HS-5 (cell line): ENCODE results near the gene TMED7.
A peak's percentile ranks its signal among the peaks of the same experiment; 100 is the strongest.

ENCODE experiments used
- DNase-seq: peaks from one replicate; pipeline ENCODE4 v3.0.0-alpha.2; 2012; ENCODE audit warnings: low read depth

The TMED7 gene

DNA sequence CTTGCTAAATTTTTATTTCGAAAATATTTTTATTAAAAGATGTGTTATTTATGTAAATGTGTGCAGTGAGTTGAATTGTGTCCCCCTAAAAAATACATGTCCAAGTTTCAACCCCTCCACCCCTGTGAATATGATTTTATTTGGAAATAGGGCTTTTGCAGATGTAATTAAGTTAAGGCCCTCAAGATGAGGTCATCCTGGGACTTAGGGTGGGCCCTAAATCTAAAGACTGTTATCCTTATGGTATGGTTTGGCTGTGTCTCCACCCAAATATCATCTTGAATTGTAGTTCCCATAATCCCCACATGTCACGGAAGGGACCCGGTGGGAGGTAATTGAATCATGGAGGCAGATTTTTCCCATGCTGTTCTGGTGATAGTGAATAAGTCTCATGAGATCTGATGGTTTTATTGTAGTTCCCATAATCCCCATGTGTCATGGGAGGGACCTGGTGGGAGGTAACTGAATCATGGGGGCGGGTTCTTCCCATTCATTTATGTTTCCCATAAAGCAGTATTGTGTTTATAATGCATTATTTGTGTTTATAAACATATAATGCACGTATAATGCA lies 1.5 kb upstream of the TMED7 start:
- no peak for DNase-seq

DNA sequence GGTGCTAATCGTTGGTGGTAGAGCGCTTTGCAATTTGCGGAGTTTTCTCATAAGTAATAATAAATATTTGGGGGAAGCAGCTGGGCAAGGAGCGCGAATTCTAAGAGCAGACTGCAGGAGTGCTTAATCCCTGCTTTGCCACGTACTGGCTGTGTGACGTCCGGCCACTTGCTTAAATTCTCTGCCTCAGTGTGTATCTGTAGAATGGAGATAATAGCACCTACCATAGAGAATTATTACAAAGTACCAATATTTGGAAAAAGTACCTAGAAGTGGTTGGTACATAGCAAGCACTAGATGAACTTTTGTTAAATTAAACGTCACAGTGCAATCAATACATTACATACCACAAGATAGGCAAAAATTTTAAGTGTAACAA lies 598 bp upstream of the TMED7 start:
- DNase-seq, result peak; percentile 64

DNA sequence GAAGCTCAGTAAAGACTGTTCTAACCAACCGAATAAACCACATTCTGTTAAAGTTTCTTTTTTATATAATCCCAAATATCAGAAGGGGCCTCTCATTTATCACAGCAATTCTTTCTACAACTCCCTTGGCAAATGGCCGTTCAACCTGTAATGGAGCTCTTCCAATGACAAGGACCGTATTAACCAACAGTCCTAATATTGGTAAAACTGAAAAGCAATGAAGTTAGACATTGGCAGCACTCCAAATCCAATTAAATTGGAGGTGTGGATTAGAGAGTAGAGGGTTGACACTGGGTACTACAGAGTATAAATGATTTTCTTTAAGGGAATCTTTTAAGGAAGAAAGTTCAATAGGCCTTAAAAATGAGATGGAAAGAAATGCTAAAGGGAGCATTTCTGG lies 842 bp downstream of the TMED7 start:
- no peak for DNase-seq

DNA sequence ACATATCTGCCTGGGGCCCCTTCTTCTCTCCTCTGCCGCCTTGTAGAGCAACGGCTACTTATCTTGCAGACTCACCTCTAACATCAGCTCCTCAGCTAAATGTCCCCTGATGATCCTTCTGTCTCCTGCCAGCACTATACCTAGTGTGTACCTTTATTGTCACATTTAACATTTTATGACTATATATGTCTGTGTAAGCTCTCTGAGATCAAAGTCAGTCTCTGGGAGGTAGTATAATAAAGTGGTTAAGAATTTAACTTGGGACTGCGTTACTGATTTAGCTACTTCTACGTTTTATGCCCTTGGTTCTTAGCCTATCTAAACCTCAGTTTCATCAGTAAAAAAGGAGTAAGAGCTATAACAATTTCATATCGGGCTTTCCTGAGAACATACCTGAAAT lies 2.2 kb downstream of the TMED7 start:
- DNase-seq, result no peak

DNA sequence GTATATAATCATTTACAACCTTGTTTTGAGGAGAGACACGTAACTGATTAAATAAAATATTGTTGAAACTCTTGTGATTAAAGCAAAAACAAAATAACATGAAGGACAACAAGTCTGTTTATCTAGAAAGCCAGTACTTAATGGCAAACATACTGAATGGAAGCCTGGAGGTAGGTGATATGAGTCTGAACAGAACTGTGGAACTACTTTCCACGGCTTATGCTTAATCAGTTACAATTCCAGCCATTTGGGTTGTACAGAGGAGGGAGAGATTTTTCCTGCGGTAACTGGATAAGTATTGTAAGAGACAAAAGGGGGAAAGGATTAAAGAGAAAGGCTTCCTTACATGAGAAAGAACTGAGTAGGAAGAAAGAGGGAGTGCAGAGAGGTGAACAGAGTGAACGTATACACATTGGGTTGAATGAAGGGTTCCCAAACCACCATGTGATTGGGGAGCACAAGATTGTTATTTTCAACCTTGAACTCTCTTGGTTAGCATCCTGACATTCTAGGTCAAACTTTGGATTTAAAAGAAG lies 4.4 kb downstream of the TMED7 start:
- DNase-seq, result no peak

DNA sequence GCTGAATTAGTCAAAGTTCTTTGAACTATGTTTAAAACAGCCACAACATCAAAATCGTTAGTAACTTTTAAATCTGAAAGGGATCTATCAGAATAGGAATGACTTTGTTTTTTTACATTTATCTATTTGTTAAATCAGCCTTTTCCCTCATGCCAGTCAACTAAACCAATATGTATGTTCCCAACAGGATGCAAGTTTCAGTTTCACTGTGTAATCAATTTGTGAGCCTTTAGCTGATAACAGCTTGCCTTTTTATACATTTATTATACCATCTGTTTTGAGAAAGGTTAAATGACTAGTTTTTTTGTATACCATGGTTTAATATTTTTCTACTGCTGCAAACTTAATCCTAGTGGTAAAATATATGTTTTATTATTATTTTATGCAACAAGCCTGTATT lies 8.9 kb downstream of the TMED7 start:
- DNase-seq, result no peak

DNA sequence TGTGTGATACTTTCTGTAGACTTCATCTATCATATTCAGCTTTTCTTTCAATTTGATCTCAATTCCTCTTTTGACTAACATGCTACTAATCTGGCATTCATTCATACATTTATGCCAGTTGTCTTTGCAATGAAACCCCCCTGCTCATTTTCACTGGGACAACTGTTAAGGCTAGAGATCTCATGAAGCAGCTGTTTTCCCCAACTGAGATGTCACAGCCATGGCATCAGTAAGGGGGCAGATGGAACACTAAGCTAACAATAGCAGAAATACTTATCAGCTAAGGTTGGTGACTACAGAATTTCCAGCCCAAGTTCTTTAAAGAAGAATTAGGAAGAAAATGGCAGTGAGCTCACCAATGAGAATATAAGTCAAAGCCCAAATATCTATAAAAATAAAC lies 9.4 kb downstream of the TMED7 start:
- no peak for DNase-seq

DNA sequence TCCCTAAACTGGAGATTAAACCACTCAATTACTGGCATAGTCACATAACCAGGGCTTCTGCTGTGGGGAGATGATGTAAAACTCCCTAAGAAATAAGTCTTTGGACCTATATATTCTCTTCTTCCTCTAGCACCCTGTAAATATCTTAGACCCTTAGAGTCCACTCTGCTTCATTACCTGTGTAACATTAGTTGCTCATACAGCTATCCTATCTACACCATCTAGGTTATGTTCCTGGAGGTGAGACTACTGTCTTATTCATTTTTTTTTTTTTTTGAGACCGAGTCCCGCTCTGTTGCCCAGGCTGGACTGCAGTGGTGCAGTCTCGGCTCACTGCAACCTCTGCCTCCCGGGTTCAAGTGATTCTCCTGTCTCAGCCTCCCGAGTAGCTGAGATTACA lies 14.0 kb downstream of the TMED7 start:
- DNase-seq, result no peak

DNA sequence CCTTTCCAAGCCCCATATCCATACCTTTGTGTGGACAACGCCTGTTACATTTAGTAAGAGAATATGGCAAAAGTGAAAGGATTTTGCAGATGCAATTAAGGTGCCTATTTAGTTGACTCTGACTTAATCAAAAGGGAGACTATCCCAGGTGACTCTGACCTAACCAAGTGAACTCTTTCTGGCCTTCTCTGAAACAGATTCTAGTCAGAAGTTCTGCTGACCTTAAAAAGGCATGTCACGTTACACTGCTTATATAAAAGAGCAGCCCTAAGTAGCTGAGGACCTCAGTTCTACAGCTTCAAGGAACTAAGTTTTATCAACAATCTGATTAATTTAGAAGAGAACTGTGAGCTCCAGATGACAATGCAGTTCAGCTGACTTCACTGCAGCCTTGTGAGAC lies 17.9 kb downstream of the TMED7 start:
- no peak for DNase-seq

DNA sequence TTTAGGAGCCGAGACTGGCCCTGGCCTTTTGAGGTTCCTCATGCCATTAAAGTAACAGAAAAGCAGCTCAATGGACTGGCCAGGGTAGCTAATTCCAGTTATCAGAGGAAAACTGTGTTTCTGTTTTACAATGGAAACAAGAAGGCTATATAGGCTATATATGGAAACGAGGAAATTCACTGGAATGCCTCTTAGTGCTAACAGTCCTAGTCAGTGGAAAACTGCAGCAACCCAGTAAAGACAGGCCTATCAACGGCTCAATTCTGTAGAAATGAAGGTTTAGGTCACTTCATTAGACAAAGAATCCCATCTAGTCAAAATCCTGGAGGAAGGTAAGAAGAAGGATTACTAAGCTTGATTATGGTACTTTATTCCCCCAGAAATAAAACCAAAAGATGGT lies 20.4 kb downstream of the TMED7 start:
- no peak for DNase-seq

DNA sequence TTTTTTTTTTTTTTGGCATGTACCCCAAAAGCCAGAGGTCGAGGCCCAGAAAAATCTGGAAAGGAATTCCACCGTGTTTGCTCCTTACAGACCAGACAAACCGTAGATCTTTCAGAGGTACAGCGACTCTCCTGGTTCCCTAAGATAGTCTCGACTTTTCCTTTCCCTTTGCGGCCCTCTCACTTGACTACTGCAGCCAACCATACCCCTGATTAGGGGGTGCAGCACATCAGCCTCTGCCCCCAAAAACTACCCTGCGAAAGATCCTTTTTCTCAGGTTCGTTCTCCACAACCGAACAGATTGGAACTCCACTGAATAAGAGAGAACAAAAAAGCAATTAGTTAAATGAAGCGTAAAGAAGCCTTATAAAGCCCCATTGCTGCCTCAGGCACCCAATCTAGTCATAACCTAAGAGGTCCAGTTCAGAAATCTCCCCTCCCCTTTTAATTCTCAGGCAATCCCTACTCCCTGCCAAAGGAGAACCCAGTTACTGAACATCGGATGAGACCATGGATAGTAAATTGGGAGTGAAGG lies 23.2 kb downstream of the TMED7 start:
- DNase-seq, result no peak

DNA sequence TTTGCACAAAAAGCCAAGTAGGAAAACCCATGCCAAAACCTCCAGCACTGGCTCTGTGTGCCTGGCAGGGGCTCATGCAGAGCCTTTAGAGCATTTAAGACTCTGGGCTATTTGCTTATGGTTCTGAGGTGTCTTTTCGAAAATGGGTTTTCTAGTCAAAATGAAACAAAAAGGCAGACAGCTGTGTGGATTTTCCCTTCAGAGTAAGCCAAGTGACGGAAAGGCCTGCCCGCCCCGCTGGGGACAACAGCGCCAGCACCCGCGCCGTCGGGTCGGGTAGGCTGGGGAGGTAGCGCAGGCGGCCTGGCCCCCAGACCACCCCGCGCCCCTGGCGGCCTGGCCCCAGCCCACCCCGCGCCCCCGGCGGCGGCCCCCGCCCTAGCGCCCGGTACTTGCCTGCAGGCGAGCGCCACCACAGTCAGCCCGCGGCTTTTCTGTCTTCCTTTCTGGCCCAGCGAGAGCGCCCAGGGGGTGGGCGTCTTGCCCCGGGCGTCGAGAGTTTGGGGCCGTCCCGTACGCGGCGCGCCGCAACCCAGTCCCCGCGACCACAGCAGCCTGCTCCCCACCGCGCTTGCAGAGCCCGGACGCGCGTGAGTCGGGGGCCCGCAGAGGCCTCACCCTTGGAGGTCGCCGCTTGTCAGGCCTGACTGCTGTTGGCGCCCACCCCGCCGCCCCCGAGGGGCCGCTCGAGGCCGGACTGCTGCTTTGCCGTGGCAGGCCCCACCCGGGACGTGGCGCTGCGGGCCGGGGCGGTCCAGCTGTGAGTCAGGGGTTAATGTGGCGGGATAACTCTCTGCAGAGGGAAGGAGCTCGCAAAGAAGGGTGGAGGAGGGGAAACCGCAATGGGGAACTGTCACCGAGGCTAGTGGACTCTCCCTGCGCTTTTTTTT lies 23.9 kb downstream of the TMED7 start, which contains the start of gene TICAM2:
Gene TICAM2 (minus strand): TSS at position 779 of the 890 bp plus-strand sequence. CDS start 21,223 bp downstream, outside the sequence.
- DNase-seq, result no peak

DNA sequence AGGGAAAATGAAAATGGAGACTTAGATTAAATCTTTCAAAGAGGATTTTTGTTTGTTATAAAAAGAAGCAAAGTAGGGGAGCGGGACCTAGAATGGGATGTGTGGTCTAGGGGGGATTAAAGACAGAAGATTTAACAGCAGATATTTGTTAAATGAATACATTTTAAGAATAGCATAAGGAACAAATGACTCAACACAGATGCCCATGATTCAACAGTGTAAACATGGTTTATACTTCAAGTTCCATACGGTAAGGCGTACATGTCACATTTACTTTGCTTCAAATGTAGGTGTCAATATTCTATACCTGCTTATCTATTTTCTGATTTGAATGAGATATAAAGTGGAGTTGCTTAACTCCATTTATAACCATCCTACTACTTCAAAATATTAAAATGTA lies 25.1 kb downstream of the TMED7 start:
- no peak for DNase-seq

DNA sequence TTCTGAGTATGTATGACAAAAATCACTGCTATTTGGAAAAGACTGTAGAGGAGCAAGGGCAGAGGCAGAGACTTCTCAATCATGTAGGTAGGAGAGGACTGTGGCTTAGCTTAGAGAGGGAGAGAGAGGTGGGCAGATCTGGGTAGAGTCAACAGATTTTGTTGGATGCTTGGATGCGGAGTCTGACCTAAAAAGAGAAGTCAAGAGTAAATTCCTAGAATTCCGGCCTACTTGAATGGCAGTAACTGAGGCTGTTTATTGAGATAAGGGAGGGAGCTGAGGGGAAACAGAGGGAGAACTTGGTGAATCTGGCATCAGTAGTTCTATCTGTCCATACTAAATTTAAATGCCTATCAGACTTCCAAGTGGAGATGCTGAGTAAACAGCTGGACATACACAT lies 25.9 kb downstream of the TMED7 start:
- DNase-seq, result no peak

DNA sequence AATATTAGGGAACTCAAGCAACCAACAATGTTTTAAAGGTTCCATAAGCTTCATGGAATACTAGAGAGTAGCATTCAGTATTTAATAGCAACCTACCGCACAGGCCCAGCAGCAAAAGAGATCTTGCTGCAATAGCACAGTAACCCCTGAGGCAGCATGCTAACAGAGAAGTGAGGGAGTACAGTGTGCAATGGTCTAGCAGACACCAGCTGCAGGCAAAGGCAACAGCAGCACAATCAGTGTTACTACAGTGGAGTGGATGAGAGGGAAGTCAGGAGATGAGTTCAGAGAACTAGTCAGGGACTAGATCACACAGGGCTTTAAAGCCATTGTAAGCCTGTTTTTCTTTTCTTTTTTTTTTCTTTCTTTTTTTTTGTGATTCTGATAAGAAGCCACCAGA lies 26.3 kb downstream of the TMED7 start:
- DNase-seq, result no peak

DNA sequence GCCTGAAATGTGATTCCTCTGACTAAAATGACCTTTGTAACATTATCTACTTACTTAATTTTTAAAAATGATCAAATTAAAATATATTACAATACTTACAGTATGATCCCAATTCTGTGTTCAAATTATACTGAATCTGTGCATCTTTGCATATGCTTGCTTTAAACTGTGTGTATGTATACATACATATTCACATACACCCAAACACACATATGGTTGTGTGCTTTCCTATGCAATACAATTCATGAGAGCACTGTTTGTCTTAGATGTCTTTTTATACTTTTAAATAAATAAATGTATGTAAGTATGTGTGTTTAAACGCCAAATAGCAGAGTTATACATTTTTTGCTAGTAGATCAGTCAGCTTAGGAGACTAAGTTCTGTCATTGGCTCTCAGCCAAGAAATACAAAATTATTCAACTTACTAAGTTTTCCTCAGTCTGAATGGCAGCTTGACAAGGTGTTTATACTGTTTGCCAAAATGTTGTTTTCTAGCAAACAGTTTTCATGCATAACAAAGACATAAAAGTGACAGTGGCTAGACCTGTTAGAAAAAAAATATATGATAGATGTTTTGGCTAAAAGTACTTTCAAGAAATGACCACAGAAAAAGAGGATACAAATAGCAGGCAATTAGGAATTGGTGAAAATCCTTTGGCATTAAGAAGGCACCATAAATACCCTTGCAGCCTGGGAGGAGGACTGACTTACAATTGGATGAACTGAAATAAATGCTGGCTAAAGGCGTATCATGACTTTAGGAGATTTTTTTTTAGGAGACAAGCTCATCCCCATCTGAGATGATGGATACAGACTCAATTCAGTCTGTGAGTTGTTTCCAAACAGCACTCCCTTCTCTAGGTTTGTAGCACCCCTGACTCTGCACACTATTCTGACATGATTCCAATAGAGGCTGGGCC lies 31.4 kb downstream of the TMED7 start:
- DNase-seq, result no peak

DNA sequence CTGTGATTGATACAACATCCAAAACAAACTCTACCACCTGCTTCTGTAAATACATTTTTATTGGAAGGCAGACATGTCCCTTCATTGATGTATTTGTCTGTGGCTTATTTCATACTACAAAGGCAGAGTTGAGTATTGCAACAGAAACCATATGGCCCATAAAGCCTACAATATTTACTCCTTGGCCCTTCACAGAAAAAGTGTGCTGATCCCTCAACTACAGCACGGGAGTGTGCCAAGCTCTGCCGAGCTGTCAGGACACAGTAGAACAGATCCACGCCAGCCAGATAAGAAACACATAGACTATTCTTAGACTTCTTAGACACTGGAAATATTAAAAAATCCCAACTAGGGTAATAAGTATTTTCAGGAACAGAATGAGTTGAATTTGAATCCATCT lies 36.8 kb downstream of the TMED7 start:
- no peak for DNase-seq

DNA sequence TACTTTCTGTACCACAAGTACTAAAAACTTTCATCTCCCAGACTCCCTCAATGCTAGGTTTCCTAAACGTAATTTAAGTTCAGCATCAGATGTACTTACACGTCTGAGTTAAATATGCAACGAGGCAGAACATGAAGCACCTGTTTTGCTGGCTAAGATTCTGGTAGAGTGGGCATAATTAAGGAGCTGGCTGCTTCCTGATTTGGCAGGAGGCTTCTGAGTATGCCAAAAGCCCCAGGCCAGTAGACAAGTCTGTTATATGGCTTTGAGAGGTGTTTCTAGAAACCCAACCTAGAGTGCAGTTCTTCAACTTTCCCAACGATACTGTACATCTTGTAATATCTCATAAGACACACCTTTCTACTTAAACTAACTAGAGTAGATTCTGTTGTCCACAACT lies 37.2 kb downstream of the TMED7 start:
- DNase-seq, result no peak

DNA sequence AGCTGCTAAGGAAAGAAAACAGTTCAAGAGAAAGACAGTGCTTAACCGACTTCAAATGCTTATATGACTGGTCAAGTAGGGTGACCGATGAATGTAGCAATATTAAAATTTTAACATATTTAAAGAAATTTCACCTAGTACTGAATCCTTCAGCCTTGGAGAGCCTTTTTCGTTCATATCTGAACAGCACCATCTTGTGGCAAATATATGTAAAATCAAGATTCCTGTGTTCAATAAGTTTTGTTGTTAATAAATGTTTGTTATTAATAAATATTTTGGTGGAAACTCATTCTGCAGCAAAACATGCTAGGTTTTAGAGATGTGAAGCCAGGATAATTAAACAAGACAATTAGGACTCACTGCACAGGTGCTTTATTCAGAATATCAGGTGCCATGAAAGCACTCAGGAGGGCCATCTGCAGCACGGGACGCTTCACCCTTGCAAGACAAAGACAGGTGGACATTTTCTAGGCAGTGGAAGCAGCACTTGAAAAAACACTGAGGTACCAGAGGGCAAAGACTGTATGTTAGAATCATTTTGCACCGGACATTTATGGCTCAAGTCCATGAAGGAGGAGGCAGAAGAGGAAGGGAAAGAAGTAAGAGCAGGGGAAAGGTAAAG lies 39.2 kb downstream of the TMED7 start:
- DNase-seq, result no peak

DNA sequence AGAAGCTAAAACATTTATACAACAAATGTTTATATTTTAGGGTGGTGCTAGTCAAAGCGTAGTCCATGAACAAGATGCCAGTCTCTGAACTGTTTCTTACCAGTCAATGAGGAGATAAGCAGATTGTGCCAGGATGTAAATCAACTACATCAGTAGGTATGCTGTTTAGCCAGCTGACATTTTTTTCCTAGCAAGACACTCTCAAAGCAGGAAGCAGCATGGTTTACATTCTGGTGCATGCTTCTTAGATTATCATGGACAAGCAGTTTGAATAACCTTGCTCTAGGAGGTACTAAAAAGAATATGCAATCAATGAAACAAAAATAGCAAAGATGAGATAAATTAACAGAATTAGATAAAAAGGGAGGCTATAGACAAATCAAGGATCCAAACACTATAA lies 40.6 kb downstream of the TMED7 start:
- no peak for DNase-seq

DNA sequence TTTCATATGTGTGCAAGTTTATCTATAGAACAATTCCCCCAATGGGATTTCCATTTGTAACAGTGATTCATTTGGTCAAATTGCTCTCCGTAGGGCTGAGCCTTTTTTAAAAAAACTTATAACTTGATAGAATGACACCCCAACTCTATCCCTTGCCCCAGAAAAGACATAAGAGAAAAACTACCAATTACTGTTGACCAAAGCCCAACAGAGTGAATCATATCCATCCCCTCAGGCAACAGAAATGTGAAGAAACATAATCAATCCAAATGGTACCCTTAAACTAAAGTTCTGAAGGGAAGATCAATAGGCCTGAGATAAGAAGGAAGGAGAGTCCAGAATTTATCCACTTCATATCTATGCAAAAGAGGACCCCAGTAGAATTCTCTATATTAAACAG lies 41.3 kb downstream of the TMED7 start:
- no peak for DNase-seq

DNA sequence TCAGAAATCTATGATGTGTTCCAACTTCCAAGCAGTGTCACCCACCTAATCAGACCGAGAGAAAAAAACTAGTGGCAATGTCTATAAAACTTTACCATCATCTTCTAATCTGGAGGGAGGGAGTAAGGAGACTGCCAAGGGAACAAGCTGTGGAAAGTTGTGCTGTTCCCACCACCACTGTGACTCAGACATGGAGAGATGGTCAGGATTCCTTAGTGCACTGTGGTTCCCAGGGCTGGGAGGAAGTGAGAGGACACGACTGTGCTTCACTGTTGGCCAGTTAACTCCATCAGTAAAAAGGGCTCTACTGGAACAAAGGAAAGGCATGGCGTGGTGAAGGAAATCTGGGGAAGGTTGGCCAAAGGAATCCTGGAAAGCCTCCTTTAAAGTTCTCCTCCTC lies 42.4 kb downstream of the TMED7 start:
- peak; percentile 46 for DNase-seq
